GM19023 (cell line): ENCODE results near the gene PUS7L.
A peak's percentile ranks its signal among the peaks of the same experiment; 100 is the strongest.
"Not testable (repeated sequence)": the region's sequence is repeated elsewhere in the genome, so short reads cannot be mapped to it uniquely, and the experiment has no call there.

ENCODE experiments used
- ATAC-seq: cut with Tn5 transposase; IDR thresholded peaks from one replicate; pipeline ENCODE4 v1.9.1; 2021; ENCODE audit warnings: mild to moderate bottlenecking, moderate library complexity; ENCODE audit not compliant: unreplicated experiment

Gene PUS7L

DNA sequence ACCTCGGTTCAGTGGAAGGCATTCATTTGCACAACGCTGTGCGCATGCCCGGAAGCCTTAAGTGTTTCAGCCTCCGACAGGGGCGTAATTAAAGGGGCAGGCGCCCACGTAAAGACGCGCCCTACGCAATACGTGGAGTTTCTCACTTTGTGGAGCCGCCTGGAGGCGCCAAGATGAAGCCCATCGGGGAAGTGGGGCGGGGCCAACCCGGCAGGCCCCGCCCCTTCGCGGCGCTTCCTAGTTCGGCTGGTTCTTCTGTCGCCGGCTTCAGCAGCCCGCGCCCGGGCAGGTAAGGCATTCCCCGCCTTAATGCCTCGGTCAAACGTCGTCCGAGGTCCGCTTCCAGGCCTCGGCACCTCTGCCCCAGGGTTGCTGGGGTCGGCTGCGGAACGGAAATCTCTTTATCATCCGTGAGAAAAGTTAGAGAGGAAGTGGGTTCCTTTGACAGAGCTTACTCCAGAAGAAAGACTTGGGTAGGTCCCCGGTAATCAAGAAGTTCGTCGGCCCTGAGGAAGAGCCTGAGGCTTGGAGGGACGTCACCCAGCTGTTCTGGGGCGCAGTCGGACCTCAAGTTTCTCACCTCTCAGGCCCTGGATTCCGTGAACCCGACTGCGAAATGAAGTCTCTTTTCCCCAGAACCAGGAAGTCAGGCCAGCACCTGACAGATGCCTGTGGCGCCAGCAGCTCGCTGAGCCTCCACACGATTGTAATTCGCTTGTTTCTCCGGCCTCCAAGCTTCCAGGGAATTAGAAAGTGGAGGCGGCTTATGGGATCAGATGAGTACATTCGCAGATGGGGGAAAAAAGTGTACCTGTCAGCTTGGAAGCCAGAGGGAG lies at the start of gene PUS7L, which contains the start of gene IRAK4:
TSS of gene PUS7L (minus strand) at position 63 of the 836 bp plus-strand sequence. CDS start 3,545 bp downstream, outside the sequence.
TSS of gene IRAK4 (plus strand) at position 224 of the 836 bp plus-strand sequence. CDS start 9,161 bp downstream, outside the sequence.
- peak; percentile 95 for ATAC-seq

DNA sequence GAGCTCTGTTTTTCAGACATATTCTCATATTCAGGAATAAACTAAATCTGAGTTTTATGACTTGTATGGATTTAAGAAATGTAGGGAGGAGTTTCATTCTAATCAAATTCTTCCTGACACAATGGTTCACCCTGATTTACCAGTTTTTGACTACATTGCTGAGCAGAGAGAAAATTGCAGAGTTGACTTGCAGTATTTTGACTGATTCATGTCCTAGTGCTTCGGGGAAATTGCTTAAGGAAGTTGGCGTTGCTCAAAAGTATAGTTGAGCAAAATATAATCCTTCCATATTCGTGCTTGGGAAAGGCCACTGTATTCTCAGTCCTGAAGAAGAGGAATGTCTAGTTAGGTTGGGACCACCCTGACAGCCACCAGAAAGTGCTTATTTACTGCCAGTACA lies 48.8 kb upstream of the PUS7L start:
- no peak for ATAC-seq

DNA sequence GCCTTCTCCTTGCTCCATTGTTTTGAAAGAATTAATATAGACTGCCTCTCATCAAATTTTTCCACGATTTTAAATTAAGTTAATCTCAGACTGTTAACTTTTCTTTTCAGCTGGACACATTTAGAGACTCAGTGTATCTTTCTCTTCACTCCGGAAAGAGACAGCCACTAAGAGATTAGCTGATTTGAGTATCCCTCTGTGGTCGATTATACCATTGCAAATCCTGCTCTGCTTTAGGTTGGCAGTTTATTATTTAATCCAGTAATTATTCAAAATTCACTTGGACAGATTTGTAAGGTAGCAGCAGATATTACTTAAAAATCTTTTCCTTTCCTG lies 48.1 kb upstream of the PUS7L start:
- no peak for ATAC-seq

DNA sequence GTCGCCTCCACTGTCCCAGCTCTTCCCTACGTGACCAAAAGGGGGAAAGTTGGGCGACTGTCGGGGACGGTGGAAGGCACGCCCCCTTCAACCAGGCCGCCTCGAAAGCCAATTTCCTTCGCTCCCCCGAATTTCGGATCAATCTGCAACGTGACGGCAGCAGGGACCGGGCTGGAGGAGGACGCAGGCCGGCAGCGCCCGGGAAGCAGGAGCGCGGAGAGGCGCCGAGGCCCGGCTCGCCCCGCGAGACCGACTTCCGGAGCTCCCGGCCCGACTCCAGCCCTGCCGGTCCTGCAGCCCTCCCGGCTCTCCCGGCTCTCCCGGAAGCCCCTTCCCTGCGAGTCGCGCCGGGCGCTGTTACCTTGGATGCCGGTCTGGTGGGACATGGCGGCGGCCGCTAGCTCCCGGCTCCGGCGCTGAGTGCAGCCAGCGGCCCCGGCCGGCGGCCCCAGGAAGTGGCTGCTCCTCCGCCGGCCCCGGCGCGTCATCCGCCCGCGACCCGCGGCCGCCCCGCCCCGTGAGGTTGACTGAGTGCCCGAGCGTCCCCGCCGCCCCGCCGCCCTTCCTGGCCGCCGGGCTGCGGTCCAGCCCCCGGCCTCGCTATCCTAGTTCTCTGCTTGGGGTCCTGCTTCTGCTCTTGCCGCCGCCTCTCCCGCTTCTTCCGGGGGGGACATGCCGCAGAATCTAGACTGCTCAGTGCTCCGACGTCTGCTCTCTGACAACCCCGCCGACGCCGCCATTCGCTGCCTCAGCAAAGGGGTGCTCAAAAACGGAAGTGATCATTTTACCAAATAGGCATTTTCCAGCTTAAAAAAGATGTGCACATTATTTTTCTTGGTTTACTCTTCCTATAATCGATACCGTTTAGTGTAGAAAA lies 47.5 kb upstream of the PUS7L start, which contains the start of gene TWF1:
TSS of gene TWF1 (minus strand) at position 458 of the 877 bp plus-strand sequence. CDS start at position 386, 72 bp downstream.
- ATAC-seq, result peak; percentile 98

DNA sequence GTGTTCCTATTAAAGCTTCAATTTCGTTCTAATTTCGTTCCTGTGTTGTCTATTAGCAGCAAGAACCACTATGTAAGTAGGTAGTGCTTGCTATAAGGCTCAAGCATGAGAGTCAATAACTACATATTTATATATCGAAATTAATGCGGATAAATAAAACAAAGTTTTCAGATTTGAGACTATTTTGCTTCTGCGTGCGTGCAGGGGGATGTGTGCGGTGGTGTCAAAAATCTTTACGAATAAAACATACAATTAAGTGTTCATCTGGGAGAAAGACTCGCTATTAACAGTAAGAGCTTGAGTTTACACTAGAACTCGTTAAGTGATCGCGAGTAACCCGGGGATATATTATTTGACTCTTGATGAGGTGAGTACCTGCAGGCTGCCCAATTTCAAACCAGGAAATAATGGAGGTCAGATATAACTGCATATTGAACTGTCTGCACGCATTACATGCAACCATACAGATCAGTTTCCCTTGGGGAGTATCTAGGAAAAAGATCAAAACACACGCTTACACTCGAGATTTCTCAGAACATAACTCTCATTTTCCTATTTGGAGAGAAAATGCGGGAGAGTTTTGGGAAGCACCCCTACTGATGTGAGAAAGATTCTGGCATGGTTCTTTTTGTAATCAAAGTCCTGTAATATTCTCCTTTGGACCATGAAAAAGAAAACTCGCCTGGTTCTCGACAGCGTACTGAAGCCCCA lies 46.7 kb upstream of the PUS7L start:
- ATAC-seq, result no peak

DNA sequence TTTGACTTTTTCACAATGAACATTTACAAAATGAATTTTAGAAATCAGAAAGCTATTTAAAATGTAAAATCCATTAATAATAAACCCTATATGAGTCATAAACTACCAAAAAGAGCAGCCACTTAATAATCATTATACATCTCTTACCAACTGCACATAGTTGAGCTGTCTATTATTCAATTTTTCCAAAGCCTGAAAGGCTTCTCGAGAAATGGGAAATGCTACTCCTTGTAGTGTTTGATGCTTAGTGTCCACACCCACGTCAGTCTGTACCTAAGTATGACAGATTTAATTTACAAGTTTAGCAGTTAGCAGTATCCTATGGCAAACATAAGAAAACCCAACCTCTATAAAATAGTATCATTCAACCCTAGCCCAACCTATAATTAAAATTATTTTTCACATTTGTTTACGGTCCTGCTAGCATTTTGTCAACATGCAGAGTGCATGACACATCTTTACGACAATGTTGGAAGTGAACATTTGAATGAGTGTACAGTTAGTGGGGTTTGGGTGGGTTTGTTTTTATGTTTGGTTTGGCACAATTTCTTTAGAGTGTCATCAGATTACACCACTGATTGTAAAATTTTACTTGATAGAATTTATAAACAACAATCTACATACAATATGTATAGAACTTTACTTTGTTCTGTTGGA lies 39.1 kb upstream of the PUS7L start:
- ATAC-seq, result no peak

GRCh38 chr12:43795716-43796280 lies 37.2 kb upstream of the PUS7L start:
- ATAC-seq, result no peak

GRCh38 chr12:43789941-43790340 lies 31.4 kb upstream of the PUS7L start:
- no peak for ATAC-seq

GRCh38 chr12:43786899-43787693 lies 28.5 kb upstream of the PUS7L start:
- ATAC-seq, result no peak

- no peak for ATAC-seq
Observed at GRCh38 chr12:43776498-43776897, 17.9 kb upstream of the PUS7L start.

DNA sequence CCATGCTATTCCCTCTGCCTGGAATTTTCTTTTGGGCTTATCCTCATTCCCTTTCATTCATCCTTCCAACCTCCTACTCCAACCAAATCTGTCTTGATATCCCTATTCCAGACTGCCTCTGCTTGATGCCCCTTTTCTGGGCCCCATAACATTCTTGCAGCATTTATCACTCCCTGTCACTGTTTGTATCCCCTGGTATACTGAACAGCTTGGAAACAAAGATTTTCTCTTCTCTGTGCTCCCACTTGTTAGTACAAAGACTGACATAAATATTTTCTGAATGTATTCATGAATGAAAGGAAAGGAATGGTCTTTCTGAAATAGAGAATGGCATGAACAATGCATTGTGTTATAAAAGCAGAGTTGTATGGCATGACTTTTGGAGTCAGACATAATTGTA lies 7.7 kb upstream of the PUS7L start:
- ATAC-seq, result no peak

- ATAC-seq, result no peak
Observed at GRCh38 chr12:43764528-43764927, 5.9 kb upstream of the PUS7L start.

GRCh38 chr12:43763769-43764168 lies 5.2 kb upstream of the PUS7L start:
- no peak for ATAC-seq

DNA sequence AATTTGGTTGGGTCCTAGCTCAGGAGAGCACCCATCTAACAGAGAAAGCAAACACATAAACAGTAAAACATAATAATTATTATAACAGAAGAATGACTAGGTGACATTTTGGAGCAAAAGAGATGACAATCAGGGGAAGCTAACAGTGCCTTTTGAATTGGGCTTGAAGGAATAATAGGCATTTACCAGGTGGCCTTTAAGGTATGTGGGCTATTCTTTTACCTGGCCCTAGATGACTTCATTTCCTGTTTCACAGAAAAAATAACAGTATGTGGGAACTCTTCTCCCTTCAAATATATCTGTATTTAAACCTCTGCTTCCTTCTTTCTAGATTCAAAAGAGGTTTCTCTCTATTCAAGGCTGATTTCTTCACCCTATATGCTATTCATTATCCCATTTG lies 4.0 kb upstream of the PUS7L start:
- no peak for ATAC-seq

DNA sequence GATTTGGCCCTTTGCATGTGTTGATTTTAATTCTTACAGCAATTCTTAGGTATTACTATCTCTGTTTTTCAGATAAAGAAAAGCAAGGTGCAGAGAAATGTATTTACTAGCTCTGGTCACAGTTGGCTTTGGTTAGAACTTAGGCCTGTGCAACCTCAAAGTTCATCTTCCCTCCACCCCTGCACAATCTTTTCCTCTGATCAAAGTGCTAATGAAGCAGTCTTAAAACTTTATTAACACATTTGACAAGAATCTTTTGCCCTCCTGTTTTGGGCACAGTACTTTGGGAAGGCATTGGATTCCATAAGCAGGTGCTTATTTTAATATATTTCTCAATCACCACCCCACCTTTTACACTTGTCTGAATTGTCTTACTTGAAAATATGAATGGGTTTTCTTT lies 2.9 kb upstream of the PUS7L start:
- ATAC-seq, result no peak

- ATAC-seq, result no peak
Observed at GRCh38 chr12:43760396-43760795, 1.8 kb upstream of the PUS7L start.

DNA sequence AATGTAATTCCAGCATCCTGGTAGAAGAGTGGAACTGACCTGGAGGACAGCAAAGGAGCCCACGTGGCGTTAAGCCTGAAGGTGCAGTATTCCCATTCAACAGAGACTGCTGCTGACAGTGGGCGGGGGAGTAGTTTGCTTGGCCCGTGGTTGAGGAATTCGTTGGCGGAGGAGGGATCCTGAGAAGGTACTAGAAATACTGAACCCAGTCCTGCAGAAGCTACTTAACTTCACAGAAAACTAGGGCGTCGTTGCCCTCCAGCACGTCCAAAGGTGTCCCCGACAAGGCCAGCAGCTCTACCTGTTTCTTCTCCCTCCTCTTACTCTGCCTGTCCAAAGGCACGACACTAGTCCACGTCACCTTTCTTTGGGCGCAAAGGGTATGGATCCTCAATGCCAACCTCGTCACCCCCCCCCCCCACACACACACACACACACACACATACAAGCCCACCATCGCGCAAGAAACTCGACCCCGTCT lies 303 bp downstream of the PUS7L start:
- ATAC-seq, result peak; percentile 11

DNA sequence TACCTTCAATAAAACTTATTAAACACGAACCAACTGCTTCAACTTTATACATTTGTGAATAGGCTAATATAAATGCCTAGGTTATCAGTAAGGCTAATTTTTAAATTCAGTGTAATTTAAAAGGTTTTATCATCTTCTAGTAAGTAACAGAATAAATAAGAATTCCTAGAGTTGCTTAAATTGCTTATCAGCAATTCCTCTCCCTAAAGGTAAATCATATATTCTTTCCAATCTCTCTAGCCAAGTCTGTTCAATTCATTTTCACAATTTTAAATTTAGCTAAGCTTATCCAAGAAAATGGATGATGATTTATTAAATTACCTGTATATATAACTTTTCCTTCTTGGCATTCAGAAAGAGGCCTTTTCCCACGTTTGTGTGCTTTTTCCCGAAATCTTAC lies 4.6 kb downstream of the PUS7L start:
- ATAC-seq, result no peak

DNA sequence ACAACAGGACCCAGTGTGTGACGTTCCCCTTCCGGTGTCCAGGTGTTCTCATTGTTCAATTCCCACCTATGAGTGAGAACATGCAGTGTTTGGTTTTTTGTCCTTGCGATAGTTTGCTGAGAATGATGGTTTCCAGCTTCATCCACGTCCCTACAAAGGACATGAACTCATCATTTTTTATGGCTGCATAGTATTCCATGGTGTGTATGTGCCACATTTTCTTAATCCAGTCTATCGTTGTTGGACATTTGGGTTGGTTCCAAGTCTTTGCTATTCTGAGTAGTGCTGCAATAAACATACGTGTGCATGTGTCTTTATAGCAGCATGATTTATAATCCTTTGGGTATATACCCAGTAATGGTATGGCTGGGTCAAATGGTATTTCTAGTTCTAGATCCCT lies 7.2 kb downstream of the PUS7L start:
- not testable (repeated sequence) for ATAC-seq
